ENCODE measurements around the gene DNAH14. TPM values are rescaled to one million over a fixed set of nuclear protein-coding genes. Genes with fewer than 3 reads are reported as not detected.
"Not testable (repeated sequence)": the region's sequence is repeated elsewhere in the genome, so short reads cannot be mapped to it uniquely, and the experiment has no call there.

The DNAH14 gene
- total and polyA plus RNA-seq, 8 donors = 7.9 to 27.6 (median 17.5) TPM

DNA sequence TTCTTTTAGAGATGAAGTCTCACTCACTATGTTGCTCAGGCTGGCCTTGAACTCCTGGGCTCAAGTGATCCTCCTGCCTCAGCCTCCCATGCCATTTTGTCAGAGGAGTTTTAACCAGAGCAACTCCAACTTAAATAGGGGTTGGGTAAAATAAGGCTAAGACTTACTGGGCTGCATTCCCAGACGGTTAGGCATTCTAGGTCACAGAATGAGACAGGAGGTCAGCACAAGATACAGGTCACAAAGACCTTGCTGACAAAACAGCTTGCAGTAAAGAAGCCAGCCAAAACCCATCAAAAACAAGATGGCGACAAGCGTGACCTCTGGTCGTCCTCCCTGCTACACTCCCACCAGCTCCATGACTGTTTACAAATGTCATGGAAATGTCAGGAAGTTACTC, 5.7 kb upstream of the DNAH14 start:
- ATAC-seq (no peak), DNase-seq (no peak), FAIRE-seq (no peak)
- intact Hi-C loops (cut with DNase I) = loop anchor here in 2 of 3 donors (5.0 to 10.0 kb wide), 2 partner anchors 279 to 411 kb away; no protein-coding TSS in a partner anchor
- Histone ChIP-seq H3K36me3 (no peaks in the 10 kb centered on the region), H3K4me3 (no peak overlapping the region), H3K27me3 (no peaks in the 10 kb centered on the region), H3K9me3 (no peaks in the 10 kb centered on the region), H3K4me1 (peaks cover 0 to 19% (median 10%) of the 10 kb centered on the region in 3 donors), H3K27ac (no peak overlapping the region)
- TF ChIP-seq, protein P1, sequence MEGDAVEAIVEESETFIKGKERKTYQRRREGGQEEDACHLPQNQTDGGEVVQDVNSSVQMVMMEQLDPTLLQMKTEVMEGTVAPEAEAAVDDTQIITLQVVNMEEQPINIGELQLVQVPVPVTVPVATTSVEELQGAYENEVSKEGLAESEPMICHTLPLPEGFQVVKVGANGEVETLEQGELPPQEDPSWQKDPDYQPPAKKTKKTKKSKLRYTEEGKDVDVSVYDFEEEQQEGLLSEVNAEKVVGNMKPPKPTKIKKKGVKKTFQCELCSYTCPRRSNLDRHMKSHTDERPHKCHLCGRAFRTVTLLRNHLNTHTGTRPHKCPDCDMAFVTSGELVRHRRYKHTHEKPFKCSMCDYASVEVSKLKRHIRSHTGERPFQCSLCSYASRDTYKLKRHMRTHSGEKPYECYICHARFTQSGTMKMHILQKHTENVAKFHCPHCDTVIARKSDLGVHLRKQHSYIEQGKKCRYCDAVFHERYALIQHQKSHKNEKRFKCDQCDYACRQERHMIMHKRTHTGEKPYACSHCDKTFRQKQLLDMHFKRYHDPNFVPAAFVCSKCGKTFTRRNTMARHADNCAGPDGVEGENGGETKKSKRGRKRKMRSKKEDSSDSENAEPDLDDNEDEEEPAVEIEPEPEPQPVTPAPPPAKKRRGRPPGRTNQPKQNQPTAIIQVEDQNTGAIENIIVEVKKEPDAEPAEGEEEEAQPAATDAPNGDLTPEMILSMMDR (IDR thresholded peaks at IDR 0.05) = no peak
- WGBS, 2 donors = 71 to 75% methylated on average over 4 of the region's 4 CpGs

DNA sequence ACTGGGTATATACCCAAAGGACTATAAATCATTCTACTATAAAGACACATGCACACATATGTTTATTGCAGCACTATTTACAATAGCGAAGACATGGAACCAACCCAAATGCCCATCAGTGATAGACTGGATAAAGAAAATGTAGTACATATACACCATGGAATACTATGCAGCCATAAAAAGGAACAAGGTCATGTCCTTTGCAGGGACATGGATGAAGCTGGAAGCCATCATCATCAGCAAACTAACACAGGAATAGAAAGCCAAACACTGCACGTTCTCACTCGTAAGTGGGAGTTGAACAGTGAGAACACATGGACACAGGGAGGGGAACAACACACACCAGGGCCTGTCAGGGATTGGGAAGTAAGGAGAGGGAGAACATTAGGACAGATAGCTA, 1.8 kb upstream of the DNAH14 start:
- not testable (repeated sequence) for H3K27ac ChIP-seq, DNase-seq, H3K4me3 ChIP-seq, ATAC-seq, FAIRE-seq, H3K9me3 ChIP-seq, H3K36me3 ChIP-seq, H3K27me3 ChIP-seq
- intact Hi-C loops (cut with DNase I) = loop anchor here in 1 of 3 donors (10.0 kb wide), 1 partner anchor 283 kb away; no protein-coding TSS in a partner anchor
- peaks cover 0 to 11% (median 0%) of the 10 kb centered on the region in 3 donors for H3K4me1 ChIP-seq
- 96 to 99% methylated on average over 3 of the region's 3 CpGs for WGBS, 2 donors

DNA sequence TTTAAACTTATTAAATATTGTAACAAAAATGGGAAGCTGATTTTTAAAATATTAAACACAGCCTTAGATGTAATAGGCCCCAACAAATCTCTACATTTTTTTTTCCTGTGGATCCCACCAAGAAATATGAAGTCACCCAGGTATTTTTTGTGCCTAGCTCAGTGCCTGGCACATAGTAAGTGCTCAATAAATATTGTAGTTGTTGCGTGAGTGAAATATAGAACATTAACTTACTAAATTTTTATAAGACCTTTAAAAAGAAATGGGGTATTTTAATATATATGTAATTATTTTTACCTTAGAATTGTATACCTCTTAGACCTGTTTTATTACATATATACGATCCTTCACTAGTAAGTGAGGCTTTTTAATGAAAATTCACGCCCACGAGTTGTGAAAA, 569 bp upstream of the DNAH14 start:
- no peak for FAIRE-seq
- H3K27ac ChIP-seq = peak overlapping the region; percentile 70 to 89 (median 81)
- peak overlapping the region in 3 of 4 donors; percentile 45 to 70 (median 49) for H3K4me3 ChIP-seq
- H3K4me1 ChIP-seq = peaks cover 0 to 11% (median 0%) of the 10 kb centered on the region in 3 donors
- DNase-seq = no peak
- intact Hi-C loops (cut with DNase I) = loop anchor here in 1 of 3 donors (10.0 kb wide), 1 partner anchor 284 kb away; no protein-coding TSS in a partner anchor
- ATAC-seq = no peak
- H3K9me3 ChIP-seq = peaks cover 0 to 8% (median 0%) of the 10 kb centered on the region in 4 donors
- WGBS, 2 donors = 51 to 58% methylated on average over 4 of the region's 4 CpGs
- no peaks in the 10 kb centered on the region for H3K36me3 ChIP-seq
- H3K27me3 ChIP-seq = no peaks in the 10 kb centered on the region
- TF ChIP-seq, protein P1 (IDR thresholded peaks at IDR 0.05) = no peak

GRCh38 chr1:224931605-224932004, 2.1 kb downstream of the DNAH14 start:
- Histone ChIP-seq H3K36me3 (no peaks in the 10 kb centered on the region), H3K4me3 (no peak overlapping the region), H3K9me3 (peaks cover 0 to 8% (median 0%) of the 10 kb centered on the region in 4 donors), H3K27ac (no peak overlapping the region), H3K4me1 (peaks cover 0 to 11% (median 0%) of the 10 kb centered on the region in 3 donors), H3K27me3 (no peaks in the 10 kb centered on the region)
- no peak for FAIRE-seq
- WGBS, 2 donors = 55 to 99% methylated on average over 1 of the region's 1 CpG
- ATAC-seq = no peak
- TF ChIP-seq, protein P1 (IDR thresholded peaks at IDR 0.05) = no peak
- DNase-seq = no peak
- intact Hi-C loops (cut with DNase I) = no loop called here

DNA sequence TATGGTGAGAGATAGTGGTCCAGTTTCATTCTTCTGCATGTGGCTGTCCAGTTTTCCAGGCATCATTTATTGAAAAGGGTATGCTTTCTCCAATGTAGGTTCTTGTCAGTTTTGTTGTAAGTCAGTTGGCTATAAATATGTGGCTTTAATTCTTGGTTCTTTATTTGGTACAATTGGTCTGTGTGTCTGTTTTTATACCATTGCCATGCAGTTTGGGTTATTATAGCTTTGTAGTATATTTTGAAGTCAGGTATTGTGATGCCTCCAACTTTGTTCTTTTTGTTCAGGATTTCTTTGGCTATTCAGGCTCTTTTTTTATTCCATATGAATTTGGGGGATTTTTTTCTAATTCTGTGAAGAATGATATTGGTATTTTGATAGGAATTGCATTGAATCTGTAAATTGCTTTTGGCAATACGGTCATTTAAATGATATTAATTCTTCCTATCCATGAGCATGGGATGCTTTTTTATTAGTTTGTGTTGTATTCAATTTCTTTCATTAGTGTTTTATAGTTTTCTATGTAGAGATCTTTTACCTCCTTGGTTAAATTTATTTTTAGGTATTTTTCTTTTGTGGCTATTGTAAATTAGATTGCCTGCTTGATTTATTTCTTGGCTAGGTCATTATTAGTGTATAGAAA, 3.3 kb downstream of the DNAH14 start:
- no peaks in the 10 kb centered on the region for H3K36me3 ChIP-seq
- H3K4me3 ChIP-seq = no peak overlapping the region
- H3K27ac ChIP-seq = no peak overlapping the region
- FAIRE-seq (no peak), ATAC-seq (no peak), DNase-seq (no peak)
- H3K27me3 ChIP-seq = no peaks in the 10 kb centered on the region
- WGBS, 2 donors = 89 to 98% methylated on average over 1 of the region's 1 CpG
- H3K9me3 ChIP-seq = peaks cover 0 to 8% (median 0%) of the 10 kb centered on the region in 4 donors
- peaks cover 0 to 11% (median 0%) of the 10 kb centered on the region in 3 donors for H3K4me1 ChIP-seq
- TF ChIP-seq, protein P1 (IDR thresholded peaks at IDR 0.05) = no peak
- intact Hi-C loops (cut with DNase I) = no loop called here

Data from pancreas (tissue), 10 donors.